ENCODE data around the gene EPS15. TPM values are rescaled to one million over a fixed set of nuclear protein-coding genes. Genes with fewer than 3 reads are reported as not detected.

Gene EPS15
- total and polyA plus RNA-seq, 9 of the 15 experiments (the other 6 are each of a cell fraction or from before 2014, with no cell fraction given): 23.1 to 69.0 (median 41.7) TPM

- TF ChIP-seq SAP30 (IDR thresholded peaks at IDR 0.05; ENCODE audit: borderline replicate concordance, insufficient read depth, low read depth, low read length, poor library complexity, severe bottlenecking) (no peak), HDGF (IDR thresholded peaks at IDR 0.05) (no peak), KDM1A (IDR thresholded peaks at IDR 0.05) (peak; percentile 74 to 84), BRD9 (IDR thresholded peaks at IDR 0.05; ENCODE audit: low read depth, partially characterized antibody) (no peak), ZKSCAN8 (CRISPR knock-in tag; IDR thresholded peaks at IDR 0.05) (no peak), ELF1 (tag; IDR thresholded peaks at IDR 0.05) (peak; percentile 43; the same call in 1 of the 2 replicates), SRSF7 (optimal IDR thresholded peaks at IDR 0.05; ENCODE audit: low read depth, low read length) (no peak), NFRKB (IDR thresholded peaks at IDR 0.05; ENCODE audit: low read depth) (0 out of 2 replicates have a peak, but pooled peaks have one; percentile 9), ZBTB40 (IDR thresholded peaks at IDR 0.05) (0 out of 2 replicates have a peak, but pooled peaks have one; percentile 26), ZBTB40 (CRISPR knock-in tag; IDR thresholded peaks at IDR 0.05) (no peak), GABPA (tag; conservative IDR thresholded peaks at IDR 0.05; ENCODE audit: low read depth) (peak; percentile 81), TOE1 (IDR thresholded peaks at IDR 0.05; ENCODE audit: borderline replicate concordance) (no peak), TOE1 (CRISPR knock-in tag; IDR thresholded peaks at IDR 0.05; ENCODE audit: borderline replicate concordance, low read depth) (no peak), ETV1 (tag; conservative IDR thresholded peaks at IDR 0.05; ENCODE audit: low read depth) (peak; percentile 99), ZMIZ1 (IDR thresholded peaks at IDR 0.05; ENCODE audit: low read depth in 2 of 2, low read length in 2 of 2) (no peak)
Measured at GRCh38 chr1:51433269-51433971, 85.6 kb downstream of the EPS15 start (continued).

All from K562 (cell line).